Endothelial cell of umbilical vein (primary cell): ENCODE data around the gene FMNL3. TPM values are rescaled to one million over a fixed set of nuclear protein-coding genes. Genes with fewer than 3 reads are reported as not detected.

ENCODE experiments used
- BruUV-seq: library from RNA; stranded (reverse); fragments of 400-500 nt; replicated peaks from 2 replicates; lab custom pipeline; 2021; lab: Mats Ljungman, UMichigan
- CTCF ChIA-PET: fragments of 300-600, 350-600 bp; sonication (Branson Sonifier 250); formaldehyde crosslinking; loops from one replicate; lab custom pipeline; 2021; ENCODE audit warnings: antibody characterized with exemption, inconsistent platforms; lab: Charles Lee
- POLR2A ChIA-PET: fragments of 300-600, 350-600 bp; sonication (Branson Sonifier 250); formaldehyde crosslinking; loops from one replicate; lab custom pipeline; 2021; ENCODE audit warnings: antibody characterized with exemption, inconsistent platforms; lab: Charles Lee
- DNase-seq: peaks from one replicate; pipeline ENCODE4 v3.0.0-alpha.2; 2011; ENCODE audit warnings: low read depth, low spot score
- FAIRE-seq: peaks from 2 replicates; lab custom pipeline; 2011; peaks lifted over from hg19 to GRCh38; lab: Jason Lieb, UNC
- H2AFZ ChIP-seq: 2 replicates; pipeline ENCODE4 v1.6.0; 2012; ENCODE audit warnings: low read depth, low read length, control low read depth, inconsistent platforms
- H3K27ac ChIP-seq: 2 replicates; pipeline ENCODE4 v1.5.1; 2011; ENCODE audit warnings: low read depth, mild to moderate bottlenecking, control low read depth, low read length, moderate library complexity; ENCODE audit not compliant: insufficient read depth
- H3K27me3 ChIP-seq, 2 experiments: 2 replicates each; pipeline versions ENCODE4 v1.6.0 to v1.6.1; 2011; ENCODE audit warnings: low read length in 2 of 2, mixed read lengths in 1 of 2; ENCODE audit not compliant: control insufficient read depth in 2 of 2, insufficient read depth in 2 of 2
- H3K36me3 ChIP-seq, 2 experiments: 2 replicates in 1 of 2; 3 replicates in 1 of 2; pipeline ENCODE4 v1.5.1; 2011; ENCODE audit warnings: low read length in 2 of 2, mild to moderate bottlenecking in 1 of 2, moderate library complexity in 1 of 2; ENCODE audit not compliant: control insufficient read depth in 2 of 2, insufficient read depth in 2 of 2; ENCODE audit errors: extremely low read depth in 1 of 2
- H3K4me1 ChIP-seq: 3 replicates; pipeline ENCODE4 v1.5.1; 2011; ENCODE audit warnings: mild to moderate bottlenecking, low read length; ENCODE audit not compliant: control insufficient read depth, insufficient read depth; ENCODE audit errors: extremely low read depth
- H3K4me2 ChIP-seq: 2 replicates; pipeline ENCODE4 v1.6.1; 2011; ENCODE audit warnings: low read length, control low read depth, mixed read lengths; ENCODE audit not compliant: insufficient read depth
- H3K4me3 ChIP-seq, 3 experiments: fragments of 200-600 bp in 1 of 3; sonication (generic), shearing (Covaris generic) in 1 of 3; replicated peaks in 1 of 3; 2 replicates each; pipeline ENCODE4 v1.5.1; 2011 to 2016; ENCODE audit warnings: control low read depth in 3 of 3, low read length in 3 of 3, mild to moderate bottlenecking in 2 of 3, inconsistent platforms in 1 of 3, low read depth in 1 of 3, moderate library complexity in 1 of 3; ENCODE audit not compliant: insufficient read depth in 1 of 3
- H3K79me2 ChIP-seq: 2 replicates; pipeline ENCODE4 v1.6.0; 2012; ENCODE audit warnings: low read length, inconsistent platforms; ENCODE audit not compliant: control insufficient read depth, insufficient read depth
- H3K9ac ChIP-seq: replicated peaks from 2 replicates; pipeline ENCODE3; 2011; ENCODE audit warnings: low read length, control low read depth; ENCODE audit not compliant: insufficient read depth; ENCODE audit errors: extremely low read depth
- H3K9me1 ChIP-seq: replicated peaks from 3 replicates; pipeline ENCODE4 v1.6.0; 2011; ENCODE audit warnings: mild to moderate bottlenecking, low read length; ENCODE audit not compliant: control insufficient read depth, insufficient read depth; ENCODE audit errors: extremely low read depth
- H3K9me3 ChIP-seq: replicated peaks from 2 replicates; pipeline ENCODE4 v1.5.1; 2012; ENCODE audit warnings: low read length, inconsistent platforms; ENCODE audit not compliant: control insufficient read depth, insufficient read depth
- H4K20me1 ChIP-seq: replicated peaks from 2 replicates; pipeline ENCODE3; 2011; ENCODE audit warnings: mild to moderate bottlenecking, low read length; ENCODE audit not compliant: control insufficient read depth, insufficient read depth; ENCODE audit errors: extremely low read depth
- EZH2 ChIP-seq: IDR thresholded peaks from 2 replicates; pipeline ENCODE4 v1.6.1; 2012; ENCODE audit warnings: borderline replicate concordance, low read depth, mild to moderate bottlenecking, moderate library complexity, low read length, inconsistent platforms; ENCODE audit not compliant: severe bottlenecking
- FOS ChIP-seq: IDR thresholded peaks from 2 replicates; pipeline ENCODE4 v1.6.1; 2011; ENCODE audit warnings: mild to moderate bottlenecking, low read length, moderate library complexity, borderline replicate concordance; ENCODE audit not compliant: insufficient read depth
- GATA2 ChIP-seq: IDR thresholded peaks from 2 replicates; pipeline ENCODE4 v1.7.0; 2011; ENCODE audit warnings: low read depth, mild to moderate bottlenecking, moderate library complexity, mixed read lengths, low read length; ENCODE audit not compliant: insufficient read length, insufficient read depth
- JUN ChIP-seq: IDR thresholded peaks from 2 replicates; pipeline ENCODE4 v1.6.1; 2011; ENCODE audit warnings: borderline replicate concordance, low read depth; ENCODE audit not compliant: insufficient read length, insufficient read depth
- MYC ChIP-seq: IDR thresholded peaks from one replicate; pipeline ENCODE4 v1.6.1; 2011; ENCODE audit warnings: mild to moderate bottlenecking, low read depth, low read length
- POLR2A ChIP-seq: IDR thresholded peaks from 2 replicates; pipeline ENCODE4 v1.6.1; 2012; ENCODE audit warnings: low read depth, mild to moderate bottlenecking, control low read depth, low read length
- POLR2AphosphoS5 ChIP-seq: IDR thresholded peaks from 2 replicates; pipeline ENCODE4 v1.6.1; 2012; ENCODE audit warnings: low read depth, mild to moderate bottlenecking, control low read depth, low read length, moderate library complexity; ENCODE audit not compliant: insufficient read depth
- dilution Hi-C: fragments of 300-500 bp; cut with MboI; formaldehyde crosslinking; loops from one replicate; pipeline ENCODE4 v1.15.0; 2019; ENCODE audit warnings: low sequenced_read_pairs; ENCODE audit not compliant: extremely low pct_ligation_motif_present
- intact Hi-C: fragments of 100-400 bp; cut with micrococcal nuclease; formaldehyde crosslinking; loops from one replicate; pipeline ENCODE4 v1.10.0; 2022
- polyA plus RNA-seq, 4 experiments: library from polyadenylated mRNA; depleted of rRNA in 3 of 4; stranded (reverse) in 3 of 4; unstranded in 1 of 4; fragments of >200 nt; gene quantifications; 2 replicates each; pipeline versions ENCODE4 v1.2.1 to v1.2.3, GENCODE V29; 2011 to 2012; ENCODE audit warnings: missing spikeins in 1 of 4
- total RNA-seq: library from RNA; stranded (reverse); gene quantifications from 2 replicates; pipeline ENCODE4 v1.2.3, GENCODE V29; 2021
- TF ChIP-seq, protein P1 (sequence below), 2 donors: IDR thresholded peaks; 1 replicate in 1 of 2; 2 replicates in 1 of 2; pipeline ENCODE4 v1.5.1; 2011; ENCODE audit warnings: low read length in 2 of 2, mild to moderate bottlenecking in 2 of 2, moderate library complexity in 2 of 2, control low read depth in 1 of 2, inconsistent platforms in 1 of 2, low read depth in 1 of 2; ENCODE audit not compliant: insufficient read depth in 1 of 2; ENCODE audit errors: extremely low read depth in 1 of 2
- TF ChIP-seq, protein P2 (sequence below): IDR thresholded peaks from 2 replicates; pipeline ENCODE4 v1.6.1; 2011; ENCODE audit not compliant: insufficient read depth, insufficient read length

Gene FMNL3
- total and polyA plus RNA-seq, 2 donors (not counting 3 experiments of a cell fraction or from before 2014, with no cell fraction given): 35.1 to 93.3 TPM

DNA sequence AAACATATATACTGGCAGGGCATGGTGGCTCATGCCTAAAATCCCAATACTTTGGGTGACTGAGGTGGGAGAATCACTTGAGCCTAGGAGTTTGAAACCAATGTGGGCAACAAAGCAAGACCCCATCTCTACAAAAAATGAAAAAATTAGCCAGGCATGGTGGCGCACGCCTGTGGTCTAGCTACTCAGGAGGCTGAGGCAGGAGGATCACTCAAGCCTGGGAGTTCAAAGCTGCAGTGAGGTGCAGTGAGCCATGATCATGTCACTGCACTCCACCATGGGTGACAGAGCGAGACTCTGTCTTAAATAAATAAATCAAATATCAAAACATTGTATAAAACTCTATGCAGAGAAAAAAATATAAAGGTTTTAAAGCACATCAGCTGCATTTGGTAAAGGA lies 5.2 kb downstream of the FMNL3 start:
- BruUV-seq: no TSS peak
- H3K36me3 ChIP-seq: no peaks in the 10 kb centered on the region
- H3K27me3 ChIP-seq: no peaks in the 10 kb centered on the region
- no peaks in the 10 kb centered on the region for H3K9me3 ChIP-seq
- dilution Hi-C loops (no loop called here), intact Hi-C loops (no loop called here)
- no peaks in the 10 kb centered on the region for H3K9me1 ChIP-seq
- TF ChIP-seq JUN: no peak
- no peak for TF ChIP-seq POLR2A
- TF ChIP-seq, protein P1, sequence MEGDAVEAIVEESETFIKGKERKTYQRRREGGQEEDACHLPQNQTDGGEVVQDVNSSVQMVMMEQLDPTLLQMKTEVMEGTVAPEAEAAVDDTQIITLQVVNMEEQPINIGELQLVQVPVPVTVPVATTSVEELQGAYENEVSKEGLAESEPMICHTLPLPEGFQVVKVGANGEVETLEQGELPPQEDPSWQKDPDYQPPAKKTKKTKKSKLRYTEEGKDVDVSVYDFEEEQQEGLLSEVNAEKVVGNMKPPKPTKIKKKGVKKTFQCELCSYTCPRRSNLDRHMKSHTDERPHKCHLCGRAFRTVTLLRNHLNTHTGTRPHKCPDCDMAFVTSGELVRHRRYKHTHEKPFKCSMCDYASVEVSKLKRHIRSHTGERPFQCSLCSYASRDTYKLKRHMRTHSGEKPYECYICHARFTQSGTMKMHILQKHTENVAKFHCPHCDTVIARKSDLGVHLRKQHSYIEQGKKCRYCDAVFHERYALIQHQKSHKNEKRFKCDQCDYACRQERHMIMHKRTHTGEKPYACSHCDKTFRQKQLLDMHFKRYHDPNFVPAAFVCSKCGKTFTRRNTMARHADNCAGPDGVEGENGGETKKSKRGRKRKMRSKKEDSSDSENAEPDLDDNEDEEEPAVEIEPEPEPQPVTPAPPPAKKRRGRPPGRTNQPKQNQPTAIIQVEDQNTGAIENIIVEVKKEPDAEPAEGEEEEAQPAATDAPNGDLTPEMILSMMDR (IDR thresholded peaks at IDR 0.05; ENCODE audit: extremely low read depth in 1 of 2, insufficient read depth in 1 of 2, low read depth in 1 of 2, low read length in 2 of 2): no peak
- TF ChIP-seq GATA2: no peak
- no peak for TF ChIP-seq POLR2AphosphoS5
- no peak for TF ChIP-seq MYC
- no peak for TF ChIP-seq EZH2
- TF ChIP-seq, protein P2, sequence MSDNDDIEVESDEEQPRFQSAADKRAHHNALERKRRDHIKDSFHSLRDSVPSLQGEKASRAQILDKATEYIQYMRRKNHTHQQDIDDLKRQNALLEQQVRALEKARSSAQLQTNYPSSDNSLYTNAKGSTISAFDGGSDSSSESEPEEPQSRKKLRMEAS: no peak
- no peak for TF ChIP-seq FOS
- DNase-seq: no peak
- H2AFZ ChIP-seq: no peak overlapping the region
- H3K79me2 ChIP-seq: peaks cover 89% of the 10 kb centered on the region
- peaks cover 4% of the 10 kb centered on the region for H4K20me1 ChIP-seq
- no peak overlapping the region for H3K4me3 ChIP-seq
- no peak overlapping the region for H3K27ac ChIP-seq
- peaks cover 53% of the 10 kb centered on the region for H3K4me1 ChIP-seq
- no peak for FAIRE-seq
- ChIA-PET CTCF (interaction anchor here (1.3 to 5.7 kb wide), 3 partner anchors 10 to 79 kb away, joined by 3 to 59 read pairs (median 5); partner anchors contain the start of gene PRPF40B), POLR2A (no interaction called here)
- H3K4me2 ChIP-seq: no peak overlapping the region
- no peak overlapping the region for H3K9ac ChIP-seq
